ENCODE data around the gene ZBTB7C.

- TF ChIP-seq CTCF (conservative IDR thresholded peaks at IDR 0.05; ENCODE audit: low read length) (no peak), EZH2phosphoT487 (IDR thresholded peaks at IDR 0.05; ENCODE audit: borderline replicate concordance, low read depth, low read length) (no peak)
Measured at GRCh38 chr18:48455555-48456478, 46.6 kb upstream of the ZBTB7C start.

Measured in OCI-LY7 (cell line).